ENCODE results near the gene KIF18B.

DNA sequence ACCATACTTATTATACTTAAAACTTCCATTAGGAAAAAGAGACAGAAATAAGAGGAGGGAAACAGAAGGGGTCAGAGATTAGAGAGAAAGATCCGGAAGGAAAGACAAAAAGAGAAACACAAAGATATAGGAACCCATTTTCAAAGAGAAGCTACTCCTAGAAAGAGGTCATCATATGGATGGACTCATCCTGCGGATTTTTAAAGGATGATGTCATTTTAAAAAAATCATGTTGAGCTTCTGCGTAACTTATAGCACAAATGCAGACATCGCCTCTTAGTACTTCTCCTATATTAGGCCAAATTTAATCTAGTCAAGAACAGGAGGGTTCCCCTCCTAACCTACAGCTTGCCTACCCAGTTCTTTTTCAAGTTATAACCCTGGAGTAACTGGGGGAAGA is 66.4 kb downstream of the KIF18B start:
- TF ChIP-seq POLR2A (IDR thresholded peaks at IDR 0.05), result no peak
- TF ChIP-seq, protein P1, sequence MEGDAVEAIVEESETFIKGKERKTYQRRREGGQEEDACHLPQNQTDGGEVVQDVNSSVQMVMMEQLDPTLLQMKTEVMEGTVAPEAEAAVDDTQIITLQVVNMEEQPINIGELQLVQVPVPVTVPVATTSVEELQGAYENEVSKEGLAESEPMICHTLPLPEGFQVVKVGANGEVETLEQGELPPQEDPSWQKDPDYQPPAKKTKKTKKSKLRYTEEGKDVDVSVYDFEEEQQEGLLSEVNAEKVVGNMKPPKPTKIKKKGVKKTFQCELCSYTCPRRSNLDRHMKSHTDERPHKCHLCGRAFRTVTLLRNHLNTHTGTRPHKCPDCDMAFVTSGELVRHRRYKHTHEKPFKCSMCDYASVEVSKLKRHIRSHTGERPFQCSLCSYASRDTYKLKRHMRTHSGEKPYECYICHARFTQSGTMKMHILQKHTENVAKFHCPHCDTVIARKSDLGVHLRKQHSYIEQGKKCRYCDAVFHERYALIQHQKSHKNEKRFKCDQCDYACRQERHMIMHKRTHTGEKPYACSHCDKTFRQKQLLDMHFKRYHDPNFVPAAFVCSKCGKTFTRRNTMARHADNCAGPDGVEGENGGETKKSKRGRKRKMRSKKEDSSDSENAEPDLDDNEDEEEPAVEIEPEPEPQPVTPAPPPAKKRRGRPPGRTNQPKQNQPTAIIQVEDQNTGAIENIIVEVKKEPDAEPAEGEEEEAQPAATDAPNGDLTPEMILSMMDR (IDR thresholded peaks at IDR 0.05), result no peak

Data from tibial nerve (tissue), 3 donors.